ENCODE results near the gene CHMP2B. TPM values are rescaled to one million over a fixed set of nuclear protein-coding genes. Genes with fewer than 3 reads are reported as not detected.

CHMP2B gene
- polyA plus RNA-seq, 1 donor from 2014 or later = 59.3 TPM

DNA sequence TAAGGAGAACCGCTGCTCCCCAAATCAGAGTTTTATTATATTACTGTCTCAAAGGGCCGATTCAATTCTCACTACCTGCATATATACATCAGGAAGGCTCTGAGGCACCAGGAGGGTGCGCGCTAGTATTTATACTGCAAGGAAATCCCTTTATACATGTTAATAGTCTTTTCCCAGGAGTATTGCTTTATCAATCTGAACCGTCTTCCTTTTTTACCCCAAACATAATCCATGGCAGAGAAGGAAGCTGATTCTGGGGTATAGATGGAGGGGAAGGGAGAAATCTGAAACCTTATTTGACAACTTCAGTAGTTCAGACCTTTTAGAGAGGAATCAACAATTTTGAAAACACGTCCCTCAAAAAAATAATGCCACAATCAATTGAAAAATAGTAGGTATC, 49.4 kb downstream of the CHMP2B start, which contains the start of gene POU1F1:
Gene POU1F1, minus strand, starts transcription at position 101 of the 400 bp plus-strand sequence. CDS start 122 bp downstream, outside the sequence.
- H4K20me1 ChIP-seq (ENCODE audit: insufficient read depth) = no peaks in the 10 kb centered on the region
- no peaks in the 10 kb centered on the region for H3K9me3 ChIP-seq (ENCODE audit: low read length)
- H2AFZ ChIP-seq (ENCODE audit: low read depth, low read length) = no peak within 1 kb of the TSS
- H3K4me3 ChIP-seq (ENCODE audit: low read length) = no peak within 1 kb of the TSS
- no peak within 1 kb of the TSS for H3K9ac ChIP-seq (ENCODE audit: low read length)
- no peaks in the 10 kb centered on the region for H3K36me3 ChIP-seq (ENCODE audit: insufficient read depth, low read length)
- no peaks in the 10 kb centered on the region for H3K27me3 ChIP-seq (ENCODE audit: insufficient read depth, low read depth, low read length)
- H3K79me2 ChIP-seq (replicated peaks; ENCODE audit: insufficient read depth, low read length) = no peaks in the 10 kb centered on the region
- no peaks in the 10 kb centered on the region for H3K9me2 ChIP-seq (ENCODE audit: insufficient read depth, low read length)
- no peak within 1 kb of the TSS for H3K4me2 ChIP-seq (ENCODE audit: low read length)
- H3K27ac ChIP-seq (ENCODE audit: low read length) = no peak within 1 kb of the TSS
- TF ChIP-seq, protein P1, sequence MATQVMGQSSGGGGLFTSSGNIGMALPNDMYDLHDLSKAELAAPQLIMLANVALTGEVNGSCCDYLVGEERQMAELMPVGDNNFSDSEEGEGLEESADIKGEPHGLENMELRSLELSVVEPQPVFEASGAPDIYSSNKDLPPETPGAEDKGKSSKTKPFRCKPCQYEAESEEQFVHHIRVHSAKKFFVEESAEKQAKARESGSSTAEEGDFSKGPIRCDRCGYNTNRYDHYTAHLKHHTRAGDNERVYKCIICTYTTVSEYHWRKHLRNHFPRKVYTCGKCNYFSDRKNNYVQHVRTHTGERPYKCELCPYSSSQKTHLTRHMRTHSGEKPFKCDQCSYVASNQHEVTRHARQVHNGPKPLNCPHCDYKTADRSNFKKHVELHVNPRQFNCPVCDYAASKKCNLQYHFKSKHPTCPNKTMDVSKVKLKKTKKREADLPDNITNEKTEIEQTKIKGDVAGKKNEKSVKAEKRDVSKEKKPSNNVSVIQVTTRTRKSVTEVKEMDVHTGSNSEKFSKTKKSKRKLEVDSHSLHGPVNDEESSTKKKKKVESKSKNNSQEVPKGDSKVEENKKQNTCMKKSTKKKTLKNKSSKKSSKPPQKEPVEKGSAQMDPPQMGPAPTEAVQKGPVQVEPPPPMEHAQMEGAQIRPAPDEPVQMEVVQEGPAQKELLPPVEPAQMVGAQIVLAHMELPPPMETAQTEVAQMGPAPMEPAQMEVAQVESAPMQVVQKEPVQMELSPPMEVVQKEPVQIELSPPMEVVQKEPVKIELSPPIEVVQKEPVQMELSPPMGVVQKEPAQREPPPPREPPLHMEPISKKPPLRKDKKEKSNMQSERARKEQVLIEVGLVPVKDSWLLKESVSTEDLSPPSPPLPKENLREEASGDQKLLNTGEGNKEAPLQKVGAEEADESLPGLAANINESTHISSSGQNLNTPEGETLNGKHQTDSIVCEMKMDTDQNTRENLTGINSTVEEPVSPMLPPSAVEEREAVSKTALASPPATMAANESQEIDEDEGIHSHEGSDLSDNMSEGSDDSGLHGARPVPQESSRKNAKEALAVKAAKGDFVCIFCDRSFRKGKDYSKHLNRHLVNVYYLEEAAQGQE (IDR thresholded peaks at IDR 0.05; ENCODE audit: borderline replicate concordance) = no peak
- TF ChIP-seq, protein P2, sequence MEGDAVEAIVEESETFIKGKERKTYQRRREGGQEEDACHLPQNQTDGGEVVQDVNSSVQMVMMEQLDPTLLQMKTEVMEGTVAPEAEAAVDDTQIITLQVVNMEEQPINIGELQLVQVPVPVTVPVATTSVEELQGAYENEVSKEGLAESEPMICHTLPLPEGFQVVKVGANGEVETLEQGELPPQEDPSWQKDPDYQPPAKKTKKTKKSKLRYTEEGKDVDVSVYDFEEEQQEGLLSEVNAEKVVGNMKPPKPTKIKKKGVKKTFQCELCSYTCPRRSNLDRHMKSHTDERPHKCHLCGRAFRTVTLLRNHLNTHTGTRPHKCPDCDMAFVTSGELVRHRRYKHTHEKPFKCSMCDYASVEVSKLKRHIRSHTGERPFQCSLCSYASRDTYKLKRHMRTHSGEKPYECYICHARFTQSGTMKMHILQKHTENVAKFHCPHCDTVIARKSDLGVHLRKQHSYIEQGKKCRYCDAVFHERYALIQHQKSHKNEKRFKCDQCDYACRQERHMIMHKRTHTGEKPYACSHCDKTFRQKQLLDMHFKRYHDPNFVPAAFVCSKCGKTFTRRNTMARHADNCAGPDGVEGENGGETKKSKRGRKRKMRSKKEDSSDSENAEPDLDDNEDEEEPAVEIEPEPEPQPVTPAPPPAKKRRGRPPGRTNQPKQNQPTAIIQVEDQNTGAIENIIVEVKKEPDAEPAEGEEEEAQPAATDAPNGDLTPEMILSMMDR (IDR thresholded peaks at IDR 0.05; ENCODE audit: poor library complexity, severe bottlenecking) = no peak
- no peak for TF ChIP-seq EZH2 (IDR thresholded peaks at IDR 0.05; ENCODE audit: borderline replicate concordance, insufficient read depth, low read length, poor library complexity, severe bottlenecking)
- no peaks in the 10 kb centered on the region for H3F3A ChIP-seq (ENCODE audit: insufficient read depth, low read length, poor library complexity, severe bottlenecking)

DNA sequence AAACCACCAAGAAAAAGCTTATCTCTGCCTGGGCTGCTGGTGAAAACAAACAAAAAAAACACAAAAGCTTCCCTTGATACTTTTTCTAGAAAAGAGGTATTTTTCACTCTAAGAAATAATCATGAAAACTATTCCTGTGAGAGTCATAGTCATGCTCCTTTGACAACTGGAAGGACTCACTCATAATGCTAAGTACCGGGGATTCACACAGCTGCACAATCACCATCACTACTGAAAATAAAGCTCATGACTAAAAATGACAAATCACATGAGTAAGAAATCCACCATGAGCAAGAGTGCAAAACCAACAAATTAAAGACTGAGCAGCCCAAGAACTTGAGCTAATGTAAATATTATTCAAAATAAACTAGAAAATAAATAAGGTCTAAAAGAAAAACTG, 59.9 kb downstream of the CHMP2B start:
- no peak overlapping the region for H2AFZ ChIP-seq (ENCODE audit: low read depth, low read length)
- H3K4me3 ChIP-seq (ENCODE audit: low read length) = no peak overlapping the region
- H3F3A ChIP-seq (ENCODE audit: insufficient read depth, low read length, poor library complexity, severe bottlenecking) = no peaks in the 10 kb centered on the region
- H3K27me3 ChIP-seq (ENCODE audit: insufficient read depth, low read depth, low read length) = no peaks in the 10 kb centered on the region
- TF ChIP-seq EZH2 (IDR thresholded peaks at IDR 0.05; ENCODE audit: borderline replicate concordance, insufficient read depth, low read length, poor library complexity, severe bottlenecking) (no peak), POLR2AphosphoS5 (IDR thresholded peaks at IDR 0.05) (no peak), TAF1 (IDR thresholded peaks at IDR 0.05; ENCODE audit: low read depth) (no peak), EP300 (conservative IDR thresholded peaks at IDR 0.05; ENCODE audit: poor library complexity, severe bottlenecking) (peak; percentile 48)
- no peaks in the 10 kb centered on the region for H3K79me2 ChIP-seq (replicated peaks; ENCODE audit: insufficient read depth, low read length)
- H4K20me1 ChIP-seq (ENCODE audit: insufficient read depth) = no peaks in the 10 kb centered on the region
- H3K9me3 ChIP-seq (ENCODE audit: low read length) = no peaks in the 10 kb centered on the region
- no peak overlapping the region for H3K9ac ChIP-seq (ENCODE audit: low read length)
- H3K27ac ChIP-seq (ENCODE audit: low read length) = no peak overlapping the region
- H3K9me2 ChIP-seq (ENCODE audit: insufficient read depth, low read length) = no peaks in the 10 kb centered on the region
- peak overlapping the region; percentile 3 for H3K4me2 ChIP-seq (ENCODE audit: low read length)
- no peaks in the 10 kb centered on the region for H3K36me3 ChIP-seq (ENCODE audit: insufficient read depth, low read length)

DNA sequence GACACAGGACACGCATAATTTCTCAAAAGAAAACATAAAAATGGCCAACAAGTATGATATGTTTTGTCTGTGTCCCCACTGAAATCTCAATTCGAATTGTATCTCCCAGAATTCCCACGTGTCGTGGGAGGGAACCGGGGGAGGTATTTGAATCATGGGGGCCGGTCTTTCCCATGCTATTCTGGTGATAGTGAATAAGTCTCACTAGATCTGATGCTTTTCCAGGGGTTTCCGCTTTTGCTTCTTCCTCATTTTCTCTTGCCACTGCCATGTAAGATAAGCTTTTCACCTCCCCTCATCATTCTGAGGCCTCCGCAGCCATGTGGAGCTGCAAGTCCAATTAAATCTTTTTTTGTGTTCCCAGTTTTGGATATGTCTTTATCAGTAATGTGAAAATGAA, 61.3 kb downstream of the CHMP2B start:
- Histone ChIP-seq H4K20me1 (ENCODE audit: insufficient read depth) (no peaks in the 10 kb centered on the region), H3K4me2 (ENCODE audit: low read length) (no peak overlapping the region), H2AFZ (ENCODE audit: low read depth, low read length) (no peak overlapping the region), H3K36me3 (ENCODE audit: insufficient read depth, low read length) (no peaks in the 10 kb centered on the region), H3F3A (ENCODE audit: insufficient read depth, low read length, poor library complexity, severe bottlenecking) (no peaks in the 10 kb centered on the region), H3K4me3 (ENCODE audit: low read length) (no peak overlapping the region), H3K9me3 (ENCODE audit: low read length) (no peaks in the 10 kb centered on the region), H3K27ac (ENCODE audit: low read length) (no peak overlapping the region), H3K79me2 (replicated peaks; ENCODE audit: insufficient read depth, low read length) (no peaks in the 10 kb centered on the region), H3K9ac (ENCODE audit: low read length) (no peak overlapping the region), H3K9me2 (ENCODE audit: insufficient read depth, low read length) (no peaks in the 10 kb centered on the region), H3K27me3 (ENCODE audit: insufficient read depth, low read depth, low read length) (no peaks in the 10 kb centered on the region)
- TF ChIP-seq SMC3 (conservative IDR thresholded peaks at IDR 0.05; ENCODE audit: poor library complexity) (no peak), MXI1 (conservative IDR thresholded peaks at IDR 0.05; ENCODE audit: poor library complexity, severe bottlenecking) (no peak), EZH2 (IDR thresholded peaks at IDR 0.05; ENCODE audit: borderline replicate concordance, insufficient read depth, low read length, poor library complexity, severe bottlenecking) (no peak), RAD21 (conservative IDR thresholded peaks at IDR 0.05) (no peak)
- TF ChIP-seq, protein P1 (IDR thresholded peaks at IDR 0.05; ENCODE audit: borderline replicate concordance) = no peak
